Measurements from ENCODE around the gene LTC4S. TPM values are rescaled to one million over a fixed set of nuclear protein-coding genes. Genes with fewer than 3 reads are reported as not detected.
A peak's percentile ranks its signal among the peaks of the same experiment; 100 is the strongest.

The LTC4S gene
- total and polyA plus RNA-seq, 8 donors = 3.3 to 21.0 (median 8.4) TPM; not detected in 1

GRCh38 chr5:179819296-179820126, 25.7 kb downstream of the LTC4S start:
- 17 to 23% (median 20%) methylated on average over 22 to 26 of the region's 26 CpGs for WGBS, 5 donors
- Histone ChIP-seq H3K9me3 (no peaks in the 10 kb centered on the region), H3K4me1 (peaks cover 62 to 71% (median 69%) of the 10 kb centered on the region in 4 donors), H3K4me3 (peak overlapping the region; percentile 65 to 100 (median 90)), H3K27me3 (no peaks in the 10 kb centered on the region), H3K27ac (peak overlapping the region; percentile 91 to 100 (median 99)), H3K36me3 (peaks cover 12 to 27% (median 26%) of the 10 kb centered on the region in 4 donors)
- intact Hi-C loops (cut with DNase I; ENCODE audit: low total_unique reads) = no loop called here
- TF ChIP-seq EP300 (IDR thresholded peaks at IDR 0.05) (no peak), CTCF (IDR thresholded peaks at IDR 0.05) (no peak), POLR2A (IDR thresholded peaks at IDR 0.05) (no peak), POLR2AphosphoS5 (IDR thresholded peaks at IDR 0.05) (peak in 2 of 3 donors; percentile 5 to 8)
- DNase-seq = peak; percentile 77 to 84

GRCh38 chr5:179820127-179820482, 26.3 kb downstream of the LTC4S start:
- DNase-seq = no peak
- peak overlapping the region; percentile 65 to 100 (median 90) for H3K4me3 ChIP-seq
- peaks cover 68 to 77% (median 75%) of the 10 kb centered on the region in 4 donors for H3K4me1 ChIP-seq
- peak overlapping the region; percentile 91 to 100 (median 99) for H3K27ac ChIP-seq
- H3K9me3 ChIP-seq = no peaks in the 10 kb centered on the region
- intact Hi-C loops (cut with DNase I; ENCODE audit: low total_unique reads) = no loop called here
- peaks cover 18 to 32% (median 29%) of the 10 kb centered on the region in 4 donors for H3K36me3 ChIP-seq
- 20 to 34% (median 24%) methylated on average over 8 to 12 of the region's 12 CpGs for WGBS, 5 donors
- TF ChIP-seq POLR2A (IDR thresholded peaks at IDR 0.05) = no peak
- peak in 1 of 3 donors; percentile 4 for TF ChIP-seq POLR2AphosphoS5 (IDR thresholded peaks at IDR 0.05)
- TF ChIP-seq CTCF (IDR thresholded peaks at IDR 0.05) = no peak
- no peak for TF ChIP-seq EP300 (IDR thresholded peaks at IDR 0.05)
- no peaks in the 10 kb centered on the region for H3K27me3 ChIP-seq

GRCh38 chr5:179820483-179821297, 26.9 kb downstream of the LTC4S start, which contains the start of gene SQSTM1:
SQSTM1 (plus strand) TSS chr5:179820905; CDS start chr5:179820937, 32 bp downstream.
- DNase-seq = peak; percentile 84 to 96
- Histone ChIP-seq H3K27me3 (no peaks in the 10 kb centered on the region), H3K27ac (peak within 1 kb of the TSS; percentile 91 to 100 (median 99)), H3K4me1 (peaks cover 74 to 83% (median 81%) of the 10 kb centered on the region in 4 donors), H3K4me3 (peak within 1 kb of the TSS; percentile 65 to 100 (median 90)), H3K9me3 (no peaks in the 10 kb centered on the region), H3K36me3 (peaks cover 24 to 38% (median 35%) of the 10 kb centered on the region in 4 donors)
- TF ChIP-seq POLR2AphosphoS5 (IDR thresholded peaks at IDR 0.05) (peak; percentile 90 to 100 (median 100)), EP300 (IDR thresholded peaks at IDR 0.05) (no peak), POLR2A (IDR thresholded peaks at IDR 0.05) (peak in 2 of 4 donors; percentile 80 to 98), CTCF (IDR thresholded peaks at IDR 0.05) (peak in 1 of 7 experiments; percentile 15)
- 0 to 1% (median 0%) methylated on average over 7 to 81 of the region's 81 CpGs for WGBS, 5 donors
- intact Hi-C loops (cut with DNase I; ENCODE audit: low total_unique reads) = no loop called here

Data from stomach (tissue), 9 donors.